Measurements from ENCODE around the gene ADAMTSL2.

Gene ADAMTSL2

GRCh38 chr9:133502112-133502511, 32.4 kb upstream of the ADAMTSL2 start:
- no peak for DNase-seq

- no peak for DNase-seq
Measured at GRCh38 chr9:133505186-133505830, 29.2 kb upstream of the ADAMTSL2 start.

- DNase-seq = no peak
Measured at GRCh38 chr9:133505901-133506652, 28.4 kb upstream of the ADAMTSL2 start.

GRCh38 chr9:133506653-133507038, 27.9 kb upstream of the ADAMTSL2 start:
- DNase-seq = no peak

- DNase-seq = no peak
Measured at GRCh38 chr9:133507246-133507965, 27.1 kb upstream of the ADAMTSL2 start.

- no peak for DNase-seq
Measured at GRCh38 chr9:133508046-133508445, 26.5 kb upstream of the ADAMTSL2 start.

GRCh38 chr9:133509179-133510083, 25.1 kb upstream of the ADAMTSL2 start:
- DNase-seq = no peak

- no peak for DNase-seq
Measured at GRCh38 chr9:133510926-133511505, 23.5 kb upstream of the ADAMTSL2 start.

GRCh38 chr9:133511607-133512006, 22.9 kb upstream of the ADAMTSL2 start:
- no peak for DNase-seq

GRCh38 chr9:133512253-133513213, 22.0 kb upstream of the ADAMTSL2 start:
- DNase-seq = no peak

- DNase-seq = no peak
Measured at GRCh38 chr9:133513214-133514100, 21.0 kb upstream of the ADAMTSL2 start.

GRCh38 chr9:133514460-133515239, 19.9 kb upstream of the ADAMTSL2 start:
- DNase-seq = no peak

- no peak for DNase-seq
Measured at GRCh38 chr9:133515240-133515610, 19.3 kb upstream of the ADAMTSL2 start.

- no peak for DNase-seq
Measured at GRCh38 chr9:133515615-133516255, 18.8 kb upstream of the ADAMTSL2 start.

GRCh38 chr9:133516256-133516960, 18.1 kb upstream of the ADAMTSL2 start:
- no peak for DNase-seq

- DNase-seq = no peak
Measured at GRCh38 chr9:133516961-133517350, 17.5 kb upstream of the ADAMTSL2 start.

- no peak for DNase-seq
Measured at GRCh38 chr9:133517711-133518110, 16.8 kb upstream of the ADAMTSL2 start.

- no peak for DNase-seq
Measured at GRCh38 chr9:133518200-133518599, 16.3 kb upstream of the ADAMTSL2 start.
